Ishikawa (cell line): ENCODE data around the gene CD86.

Source experiments
- CEBPB ChIP-seq: IDR thresholded peaks from 2 replicates; pipeline ENCODE4 v1.6.1; 2012
- CREB1 ChIP-seq: IDR thresholded peaks from 2 replicates; pipeline ENCODE4 v1.6.1; 2012; ENCODE audit warnings: low read depth
- EGR1 ChIP-seq: IDR thresholded peaks from 2 replicates; pipeline ENCODE4 v1.6.1; 2012
- EP300 ChIP-seq: IDR thresholded peaks from 2 replicates; pipeline ENCODE4 v1.6.1; 2012; ENCODE audit warnings: borderline replicate concordance
- FOXM1 ChIP-seq: IDR thresholded peaks from 2 replicates; pipeline ENCODE4 v1.6.1; 2012; ENCODE audit warnings: low read depth, borderline replicate concordance
- MAX ChIP-seq: IDR thresholded peaks from 2 replicates; pipeline ENCODE4 v1.6.1; 2012
- NFIC ChIP-seq: IDR thresholded peaks from 2 replicates; pipeline ENCODE4 v1.6.1; 2012
- RAD21 ChIP-seq: IDR thresholded peaks from 2 replicates; pipeline ENCODE4 v1.6.1; 2012; ENCODE audit warnings: low read depth
- REST ChIP-seq: IDR thresholded peaks from 2 replicates; pipeline ENCODE4 v1.6.1; 2012; ENCODE audit warnings: low read depth, mild to moderate bottlenecking
- TAF1 ChIP-seq: IDR thresholded peaks from 2 replicates; pipeline ENCODE4 v1.6.1; 2012; ENCODE audit warnings: low read depth, mild to moderate bottlenecking
- TCF12 ChIP-seq: IDR thresholded peaks from 2 replicates; pipeline ENCODE4 v1.6.1; 2012; ENCODE audit warnings: low read depth
- TEAD4 ChIP-seq: IDR thresholded peaks from 2 replicates; pipeline ENCODE4 v1.6.1; 2012
- USF1 ChIP-seq: IDR thresholded peaks from 2 replicates; pipeline ENCODE4 v1.6.1; 2012
- YY1 ChIP-seq: IDR thresholded peaks from 2 replicates; pipeline ENCODE4 v1.6.1; 2012; ENCODE audit warnings: low read depth
- ZBTB7A ChIP-seq: IDR thresholded peaks from 2 replicates; pipeline ENCODE4 v1.6.1; 2012; ENCODE audit warnings: low read depth

Gene CD86

GRCh38 chr3:122066331-122067213 is 11.4 kb downstream of the CD86 start:
- TF ChIP-seq TCF12 (no peak), RAD21 (no peak), REST (no peak), EP300 (no peak), TEAD4 (no peak), CEBPB (no peak), ZBTB7A (no peak), EGR1 (no peak), YY1 (no peak), TAF1 (no peak), USF1 (no peak)

- TF ChIP-seq FOXM1 (no peak), EGR1 (no peak), CEBPB (no peak), NFIC (no peak), TEAD4 (no peak), EP300 (no peak), REST (no peak), RAD21 (no peak), YY1 (no peak), TAF1 (no peak), MAX (no peak), USF1 (no peak)
These were observed 12.0 kb downstream of the CD86 start for GRCh38 chr3:122067214-122067550.

- no peak for TF ChIP-seq TAF1
- no peak for TF ChIP-seq USF1
- no peak for TF ChIP-seq MAX
- TF ChIP-seq CEBPB: no peak
These were observed 12.6 kb downstream of the CD86 start for GRCh38 chr3:122067588-122068240.

- TF ChIP-seq ZBTB7A (no peak), USF1 (no peak), TEAD4 (no peak), FOXM1 (no peak), TCF12 (no peak), EP300 (no peak), YY1 (no peak), MAX (no peak), NFIC (no peak), REST (no peak), RAD21 (no peak), CREB1 (no peak), TAF1 (no peak), EGR1 (no peak), CEBPB (no peak)
These were observed 19.6 kb downstream of the CD86 start for GRCh38 chr3:122074621-122075265.
